ENCODE measurements around the gene SMIM28. TPM values are rescaled to one million over a fixed set of nuclear protein-coding genes. Genes with fewer than 3 reads are reported as not detected.

Gene SMIM28
- total RNA-seq = not detected

GRCh38 chr6:138377844-138378243 is at the start of gene SMIM28:
Gene SMIM28, plus strand, starts transcription at chr6:138377905. Its CDS starts 168 bp downstream, at chr6:138378073.
- Histone ChIP-seq H3K27ac (ENCODE audit: low read depth, low read length) (no peak within 1 kb of the TSS), H3K36me3 (ENCODE audit: control insufficient read depth in 3 of 3, insufficient read depth in 3 of 3, low read length in 3 of 3) (no peaks in the 10 kb centered on the region), H3K9me3 (ENCODE audit: control insufficient read depth in 3 of 3, low read length in 3 of 3) (no peaks in the 10 kb centered on the region), H3K27me3 (ENCODE audit: control insufficient read depth in 3 of 3, insufficient read depth in 3 of 3, low read length in 3 of 3) (no peaks in the 10 kb centered on the region), H3K9ac (ENCODE audit: low read depth in 1 of 3, low read length in 3 of 3) (no peak within 1 kb of the TSS), H3K4me1 (ENCODE audit: control insufficient read depth in 3 of 3, insufficient read depth in 3 of 3, low read length in 3 of 3) (no peaks in the 10 kb centered on the region), H3K4me3 (ENCODE audit: low read length in 3 of 3) (no peak within 1 kb of the TSS)

- Histone ChIP-seq H3K27me3 (ENCODE audit: control insufficient read depth in 3 of 3, insufficient read depth in 3 of 3, low read length in 3 of 3) (no peaks in the 10 kb centered on the region), H3K4me3 (ENCODE audit: low read length in 3 of 3) (no peak overlapping the region), H3K27ac (ENCODE audit: low read depth, low read length) (no peak overlapping the region), H3K36me3 (ENCODE audit: control insufficient read depth in 3 of 3, insufficient read depth in 3 of 3, low read length in 3 of 3) (no peaks in the 10 kb centered on the region), H3K9me3 (ENCODE audit: control insufficient read depth in 3 of 3, low read length in 3 of 3) (no peaks in the 10 kb centered on the region), H3K9ac (ENCODE audit: low read depth in 1 of 3, low read length in 3 of 3) (no peak overlapping the region), H3K4me1 (ENCODE audit: control insufficient read depth in 3 of 3, insufficient read depth in 3 of 3, low read length in 3 of 3) (no peaks in the 10 kb centered on the region)
Observed at GRCh38 chr6:138328210-138328609, 49.5 kb upstream of the SMIM28 start.

- H3K36me3 ChIP-seq (ENCODE audit: control insufficient read depth in 3 of 3, insufficient read depth in 3 of 3, low read length in 3 of 3) = no peaks in the 10 kb centered on the region
- no peaks in the 10 kb centered on the region for H3K9me3 ChIP-seq (ENCODE audit: control insufficient read depth in 3 of 3, low read length in 3 of 3)
- no peak overlapping the region for H3K27ac ChIP-seq (ENCODE audit: low read depth, low read length)
- H3K9ac ChIP-seq (ENCODE audit: low read depth in 1 of 3, low read length in 3 of 3) = no peak overlapping the region
- H3K4me3 ChIP-seq (ENCODE audit: low read length in 3 of 3) = no peak overlapping the region
- H3K4me1 ChIP-seq (ENCODE audit: control insufficient read depth in 3 of 3, insufficient read depth in 3 of 3, low read length in 3 of 3) = no peaks in the 10 kb centered on the region
- no peaks in the 10 kb centered on the region for H3K27me3 ChIP-seq (ENCODE audit: control insufficient read depth in 3 of 3, insufficient read depth in 3 of 3, low read length in 3 of 3)
Observed at GRCh38 chr6:138330763-138331162, 46.9 kb upstream of the SMIM28 start.

- no peaks in the 10 kb centered on the region for H3K4me1 ChIP-seq (ENCODE audit: control insufficient read depth in 3 of 3, insufficient read depth in 3 of 3, low read length in 3 of 3)
- no peak overlapping the region for H3K27ac ChIP-seq (ENCODE audit: low read depth, low read length)
- H3K27me3 ChIP-seq (ENCODE audit: control insufficient read depth in 3 of 3, insufficient read depth in 3 of 3, low read length in 3 of 3) = no peaks in the 10 kb centered on the region
- H3K9ac ChIP-seq (ENCODE audit: low read depth in 1 of 3, low read length in 3 of 3) = no peak overlapping the region
- H3K4me3 ChIP-seq (ENCODE audit: low read length in 3 of 3) = no peak overlapping the region
- H3K9me3 ChIP-seq (ENCODE audit: control insufficient read depth in 3 of 3, low read length in 3 of 3) = no peaks in the 10 kb centered on the region
- H3K36me3 ChIP-seq (ENCODE audit: control insufficient read depth in 3 of 3, insufficient read depth in 3 of 3, low read length in 3 of 3) = no peaks in the 10 kb centered on the region
Observed at GRCh38 chr6:138331444-138331843, 46.3 kb upstream of the SMIM28 start.

- Histone ChIP-seq H3K4me1 (ENCODE audit: control insufficient read depth in 3 of 3, insufficient read depth in 3 of 3, low read length in 3 of 3) (no peaks in the 10 kb centered on the region), H3K9ac (ENCODE audit: low read depth in 1 of 3, low read length in 3 of 3) (no peak overlapping the region), H3K36me3 (ENCODE audit: control insufficient read depth in 3 of 3, insufficient read depth in 3 of 3, low read length in 3 of 3) (no peaks in the 10 kb centered on the region), H3K9me3 (ENCODE audit: control insufficient read depth in 3 of 3, low read length in 3 of 3) (no peaks in the 10 kb centered on the region), H3K27ac (ENCODE audit: low read depth, low read length) (no peak overlapping the region), H3K27me3 (ENCODE audit: control insufficient read depth in 3 of 3, insufficient read depth in 3 of 3, low read length in 3 of 3) (no peaks in the 10 kb centered on the region), H3K4me3 (ENCODE audit: low read length in 3 of 3) (no peak overlapping the region)
Observed at GRCh38 chr6:138331984-138332383, 45.7 kb upstream of the SMIM28 start.

- Histone ChIP-seq H3K4me3 (ENCODE audit: low read length in 3 of 3) (no peak overlapping the region), H3K36me3 (ENCODE audit: control insufficient read depth in 3 of 3, insufficient read depth in 3 of 3, low read length in 3 of 3) (no peaks in the 10 kb centered on the region), H3K9me3 (ENCODE audit: control insufficient read depth in 3 of 3, low read length in 3 of 3) (no peaks in the 10 kb centered on the region), H3K27ac (ENCODE audit: low read depth, low read length) (no peak overlapping the region), H3K9ac (ENCODE audit: low read depth in 1 of 3, low read length in 3 of 3) (no peak overlapping the region), H3K27me3 (ENCODE audit: control insufficient read depth in 3 of 3, insufficient read depth in 3 of 3, low read length in 3 of 3) (no peaks in the 10 kb centered on the region), H3K4me1 (ENCODE audit: control insufficient read depth in 3 of 3, insufficient read depth in 3 of 3, low read length in 3 of 3) (no peaks in the 10 kb centered on the region)
Observed at GRCh38 chr6:138334000-138334399, 43.7 kb upstream of the SMIM28 start.

- H3K27me3 ChIP-seq (ENCODE audit: control insufficient read depth in 3 of 3, insufficient read depth in 3 of 3, low read length in 3 of 3) = no peaks in the 10 kb centered on the region
- no peak overlapping the region for H3K9ac ChIP-seq (ENCODE audit: low read depth in 1 of 3, low read length in 3 of 3)
- H3K9me3 ChIP-seq (ENCODE audit: control insufficient read depth in 3 of 3, low read length in 3 of 3) = no peaks in the 10 kb centered on the region
- H3K4me3 ChIP-seq (ENCODE audit: low read length in 3 of 3) = no peak overlapping the region
- no peak overlapping the region for H3K27ac ChIP-seq (ENCODE audit: low read depth, low read length)
- H3K4me1 ChIP-seq (ENCODE audit: control insufficient read depth in 3 of 3, insufficient read depth in 3 of 3, low read length in 3 of 3) = no peaks in the 10 kb centered on the region
- H3K36me3 ChIP-seq (ENCODE audit: control insufficient read depth in 3 of 3, insufficient read depth in 3 of 3, low read length in 3 of 3) = no peaks in the 10 kb centered on the region
Observed at GRCh38 chr6:138334963-138335362, 42.7 kb upstream of the SMIM28 start.

GRCh38 chr6:138336221-138336620 is 41.5 kb upstream of the SMIM28 start:
- no peak overlapping the region for H3K9ac ChIP-seq (ENCODE audit: low read depth in 1 of 3, low read length in 3 of 3)
- no peaks in the 10 kb centered on the region for H3K4me1 ChIP-seq (ENCODE audit: control insufficient read depth in 3 of 3, insufficient read depth in 3 of 3, low read length in 3 of 3)
- no peak overlapping the region for H3K4me3 ChIP-seq (ENCODE audit: low read length in 3 of 3)
- no peak overlapping the region for H3K27ac ChIP-seq (ENCODE audit: low read depth, low read length)
- no peaks in the 10 kb centered on the region for H3K9me3 ChIP-seq (ENCODE audit: control insufficient read depth in 3 of 3, low read length in 3 of 3)
- no peaks in the 10 kb centered on the region for H3K36me3 ChIP-seq (ENCODE audit: control insufficient read depth in 3 of 3, insufficient read depth in 3 of 3, low read length in 3 of 3)
- H3K27me3 ChIP-seq (ENCODE audit: control insufficient read depth in 3 of 3, insufficient read depth in 3 of 3, low read length in 3 of 3) = no peaks in the 10 kb centered on the region

- Histone ChIP-seq H3K4me3 (ENCODE audit: low read length in 3 of 3) (no peak overlapping the region), H3K27ac (ENCODE audit: low read depth, low read length) (no peak overlapping the region), H3K36me3 (ENCODE audit: control insufficient read depth in 3 of 3, insufficient read depth in 3 of 3, low read length in 3 of 3) (no peaks in the 10 kb centered on the region), H3K27me3 (ENCODE audit: control insufficient read depth in 3 of 3, insufficient read depth in 3 of 3, low read length in 3 of 3) (no peaks in the 10 kb centered on the region), H3K4me1 (ENCODE audit: control insufficient read depth in 3 of 3, insufficient read depth in 3 of 3, low read length in 3 of 3) (no peaks in the 10 kb centered on the region), H3K9ac (ENCODE audit: low read depth in 1 of 3, low read length in 3 of 3) (no peak overlapping the region), H3K9me3 (ENCODE audit: control insufficient read depth in 3 of 3, low read length in 3 of 3) (no peaks in the 10 kb centered on the region)
Observed at GRCh38 chr6:138337076-138337475, 40.6 kb upstream of the SMIM28 start.

GRCh38 chr6:138339024-138339423 is 38.7 kb upstream of the SMIM28 start:
- H3K4me1 ChIP-seq (ENCODE audit: control insufficient read depth in 3 of 3, insufficient read depth in 3 of 3, low read length in 3 of 3) = no peaks in the 10 kb centered on the region
- no peak overlapping the region for H3K4me3 ChIP-seq (ENCODE audit: low read length in 3 of 3)
- no peaks in the 10 kb centered on the region for H3K9me3 ChIP-seq (ENCODE audit: control insufficient read depth in 3 of 3, low read length in 3 of 3)

GRCh38 chr6:138341176-138341575 is 36.5 kb upstream of the SMIM28 start:
- Histone ChIP-seq H3K27ac (ENCODE audit: low read depth, low read length) (no peak overlapping the region), H3K9ac (ENCODE audit: low read depth in 1 of 3, low read length in 3 of 3) (no peak overlapping the region), H3K36me3 (ENCODE audit: control insufficient read depth in 3 of 3, insufficient read depth in 3 of 3, low read length in 3 of 3) (no peaks in the 10 kb centered on the region), H3K4me1 (ENCODE audit: control insufficient read depth in 3 of 3, insufficient read depth in 3 of 3, low read length in 3 of 3) (no peaks in the 10 kb centered on the region), H3K4me3 (ENCODE audit: low read length in 3 of 3) (no peak overlapping the region), H3K27me3 (ENCODE audit: control insufficient read depth in 3 of 3, insufficient read depth in 3 of 3, low read length in 3 of 3) (no peaks in the 10 kb centered on the region), H3K9me3 (ENCODE audit: control insufficient read depth in 3 of 3, low read length in 3 of 3) (no peaks in the 10 kb centered on the region)

More at GRCh38 chr6:138339024-138339423, 38.7 kb upstream of the SMIM28 start:
- Histone ChIP-seq H3K36me3 (ENCODE audit: control insufficient read depth in 3 of 3, insufficient read depth in 3 of 3, low read length in 3 of 3) (no peaks in the 10 kb centered on the region), H3K27ac (ENCODE audit: low read depth, low read length) (no peak overlapping the region), H3K9ac (ENCODE audit: low read depth in 1 of 3, low read length in 3 of 3) (no peak overlapping the region), H3K27me3 (ENCODE audit: control insufficient read depth in 3 of 3, insufficient read depth in 3 of 3, low read length in 3 of 3) (no peaks in the 10 kb centered on the region)

All from skeletal muscle tissue (tissue), 4 donors.